Endothelial cell of umbilical vein (primary cell): ENCODE results near the gene ZNF580. TPM values are rescaled to one million over a fixed set of nuclear protein-coding genes. Genes with fewer than 3 reads are reported as not detected.

ENCODE experiments used
- BruUV-seq: library from RNA; stranded (reverse); fragments of 400-500 nt; replicated peaks from 2 replicates; lab custom pipeline; 2021; lab: Mats Ljungman, UMichigan
- CTCF ChIA-PET: fragments of 300-600, 350-600 bp; sonication (Branson Sonifier 250); formaldehyde crosslinking; loops from one replicate; lab custom pipeline; 2021; ENCODE audit warnings: antibody characterized with exemption, inconsistent platforms; lab: Charles Lee
- POLR2A ChIA-PET: fragments of 300-600, 350-600 bp; sonication (Branson Sonifier 250); formaldehyde crosslinking; loops from one replicate; lab custom pipeline; 2021; ENCODE audit warnings: antibody characterized with exemption, inconsistent platforms; lab: Charles Lee
- DNase-seq: peaks from one replicate; pipeline ENCODE4 v3.0.0-alpha.2; 2011; ENCODE audit warnings: low read depth, low spot score
- FAIRE-seq: peaks from 2 replicates; lab custom pipeline; 2011; peaks lifted over from hg19 to GRCh38; lab: Jason Lieb, UNC
- H2AFZ ChIP-seq: 2 replicates; pipeline ENCODE4 v1.6.0; 2012; ENCODE audit warnings: low read depth, low read length, control low read depth, inconsistent platforms
- H3K27ac ChIP-seq: 2 replicates; pipeline ENCODE4 v1.5.1; 2011; ENCODE audit warnings: low read depth, mild to moderate bottlenecking, control low read depth, low read length, moderate library complexity; ENCODE audit not compliant: insufficient read depth
- H3K27me3 ChIP-seq, 2 experiments: 2 replicates each; pipeline versions ENCODE4 v1.6.0 to v1.6.1; 2011; ENCODE audit warnings: low read length in 2 of 2, mixed read lengths in 1 of 2; ENCODE audit not compliant: control insufficient read depth in 2 of 2, insufficient read depth in 2 of 2
- H3K36me3 ChIP-seq, 2 experiments: 2 replicates in 1 of 2; 3 replicates in 1 of 2; pipeline ENCODE4 v1.5.1; 2011; ENCODE audit warnings: low read length in 2 of 2, mild to moderate bottlenecking in 1 of 2, moderate library complexity in 1 of 2; ENCODE audit not compliant: control insufficient read depth in 2 of 2, insufficient read depth in 2 of 2; ENCODE audit errors: extremely low read depth in 1 of 2
- H3K4me1 ChIP-seq: 3 replicates; pipeline ENCODE4 v1.5.1; 2011; ENCODE audit warnings: mild to moderate bottlenecking, low read length; ENCODE audit not compliant: control insufficient read depth, insufficient read depth; ENCODE audit errors: extremely low read depth
- H3K4me2 ChIP-seq: 2 replicates; pipeline ENCODE4 v1.6.1; 2011; ENCODE audit warnings: low read length, control low read depth, mixed read lengths; ENCODE audit not compliant: insufficient read depth
- H3K4me3 ChIP-seq, 3 experiments: fragments of 200-600 bp in 1 of 3; sonication (generic), shearing (Covaris generic) in 1 of 3; replicated peaks in 1 of 3; 2 replicates each; pipeline ENCODE4 v1.5.1; 2011 to 2016; ENCODE audit warnings: control low read depth in 3 of 3, low read length in 3 of 3, mild to moderate bottlenecking in 2 of 3, inconsistent platforms in 1 of 3, low read depth in 1 of 3, moderate library complexity in 1 of 3; ENCODE audit not compliant: insufficient read depth in 1 of 3
- H3K79me2 ChIP-seq: 2 replicates; pipeline ENCODE4 v1.6.0; 2012; ENCODE audit warnings: low read length, inconsistent platforms; ENCODE audit not compliant: control insufficient read depth, insufficient read depth
- H3K9ac ChIP-seq: replicated peaks from 2 replicates; pipeline ENCODE3; 2011; ENCODE audit warnings: low read length, control low read depth; ENCODE audit not compliant: insufficient read depth; ENCODE audit errors: extremely low read depth
- H3K9me1 ChIP-seq: replicated peaks from 3 replicates; pipeline ENCODE4 v1.6.0; 2011; ENCODE audit warnings: mild to moderate bottlenecking, low read length; ENCODE audit not compliant: control insufficient read depth, insufficient read depth; ENCODE audit errors: extremely low read depth
- H3K9me3 ChIP-seq: replicated peaks from 2 replicates; pipeline ENCODE4 v1.5.1; 2012; ENCODE audit warnings: low read length, inconsistent platforms; ENCODE audit not compliant: control insufficient read depth, insufficient read depth
- H4K20me1 ChIP-seq: replicated peaks from 2 replicates; pipeline ENCODE3; 2011; ENCODE audit warnings: mild to moderate bottlenecking, low read length; ENCODE audit not compliant: control insufficient read depth, insufficient read depth; ENCODE audit errors: extremely low read depth
- FOS ChIP-seq: IDR thresholded peaks from 2 replicates; pipeline ENCODE4 v1.6.1; 2011; ENCODE audit warnings: mild to moderate bottlenecking, low read length, moderate library complexity, borderline replicate concordance; ENCODE audit not compliant: insufficient read depth
- JUN ChIP-seq: IDR thresholded peaks from 2 replicates; pipeline ENCODE4 v1.6.1; 2011; ENCODE audit warnings: borderline replicate concordance, low read depth; ENCODE audit not compliant: insufficient read length, insufficient read depth
- POLR2A ChIP-seq: IDR thresholded peaks from 2 replicates; pipeline ENCODE4 v1.6.1; 2012; ENCODE audit warnings: low read depth, mild to moderate bottlenecking, control low read depth, low read length
- POLR2AphosphoS5 ChIP-seq: IDR thresholded peaks from 2 replicates; pipeline ENCODE4 v1.6.1; 2012; ENCODE audit warnings: low read depth, mild to moderate bottlenecking, control low read depth, low read length, moderate library complexity; ENCODE audit not compliant: insufficient read depth
- dilution Hi-C: fragments of 300-500 bp; cut with MboI; formaldehyde crosslinking; loops from one replicate; pipeline ENCODE4 v1.15.0; 2019; ENCODE audit warnings: low sequenced_read_pairs; ENCODE audit not compliant: extremely low pct_ligation_motif_present
- intact Hi-C: fragments of 100-400 bp; cut with micrococcal nuclease; formaldehyde crosslinking; loops from one replicate; pipeline ENCODE4 v1.10.0; 2022
- polyA plus RNA-seq, 4 experiments: library from polyadenylated mRNA; depleted of rRNA in 3 of 4; stranded (reverse) in 3 of 4; unstranded in 1 of 4; fragments of >200 nt; gene quantifications; 2 replicates each; pipeline versions ENCODE4 v1.2.1 to v1.2.3, GENCODE V29; 2011 to 2012; ENCODE audit warnings: missing spikeins in 1 of 4
- total RNA-seq: library from RNA; stranded (reverse); gene quantifications from 2 replicates; pipeline ENCODE4 v1.2.3, GENCODE V29; 2021

ZNF580 gene
- total and polyA plus RNA-seq, 2 donors (not counting 3 experiments of a cell fraction or from before 2014, with no cell fraction given) = 13.7 to 41.1 TPM

- dilution Hi-C loops (no loop called here), intact Hi-C loops (no loop called here)
- H2AFZ ChIP-seq = no peak overlapping the region
- no peak overlapping the region for H3K9ac ChIP-seq
- TF ChIP-seq FOS (no peak), JUN (no peak)
- H4K20me1 ChIP-seq = no peaks in the 10 kb centered on the region
- POLR2A ChIA-PET = interaction anchor here (0.6 kb wide), 1 partner anchor 75 kb away, joined by 3 read pairs; no protein-coding TSS in a partner anchor
- CTCF ChIA-PET = interaction anchor here (0.7 to 1.0 kb wide), 2 partner anchors 8 to 17 kb away, joined by 3 to 4 read pairs; no protein-coding TSS in a partner anchor
- no TSS peak for BruUV-seq
- no peaks in the 10 kb centered on the region for H3K9me1 ChIP-seq
- no peak overlapping the region for H3K4me2 ChIP-seq
- FAIRE-seq (no peak), DNase-seq (no peak)
- H3K9me3 ChIP-seq = no peaks in the 10 kb centered on the region
- no peak overlapping the region for H3K27ac ChIP-seq
- no peaks in the 10 kb centered on the region for H3K27me3 ChIP-seq
- peaks cover 0 to 3% of the 10 kb centered on the region in 2 experiments for H3K36me3 ChIP-seq
- H3K4me3 ChIP-seq = no peak overlapping the region
- H3K79me2 ChIP-seq = no peaks in the 10 kb centered on the region
- H3K4me1 ChIP-seq = peaks cover 6% of the 10 kb centered on the region
Observed at GRCh38 chr19:55623130-55623529, 17.7 kb upstream of the ZNF580 start.

DNA sequence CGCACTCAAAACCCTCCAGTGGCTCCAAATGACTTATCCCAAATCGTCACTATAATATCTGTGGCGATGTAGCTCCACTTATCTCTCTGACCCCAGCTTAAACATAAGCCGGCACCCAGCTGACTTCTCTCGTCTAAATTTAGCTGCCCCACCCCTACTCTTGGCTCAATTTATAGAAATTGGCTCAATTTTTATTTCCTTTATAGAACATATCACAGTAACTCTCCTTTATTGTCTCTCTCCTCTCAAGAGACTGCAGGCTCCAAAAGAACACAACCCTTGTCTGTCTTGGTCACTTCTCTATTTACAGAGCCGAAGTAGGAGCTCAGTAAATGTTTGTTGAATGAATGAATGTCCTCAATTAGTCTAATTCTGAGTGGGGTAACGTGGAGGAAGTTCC lies 17.2 kb upstream of the ZNF580 start:
- no peaks in the 10 kb centered on the region for H3K27me3 ChIP-seq
- no peak for TF ChIP-seq POLR2A
- no peak for TF ChIP-seq POLR2AphosphoS5
- no peak for TF ChIP-seq FOS
- no peaks in the 10 kb centered on the region for H3K79me2 ChIP-seq
- ChIA-PET CTCF (interaction anchor here (1.5 kb wide), 1 partner anchor 15 kb away, joined by 5 read pairs; no protein-coding TSS in a partner anchor), POLR2A (interaction anchor here (1.4 kb wide), 1 partner anchor 24 kb away, joined by 8 read pairs; the partner anchor contains the start of gene FIZ1)
- DNase-seq (no peak), FAIRE-seq (no peak)
- peaks cover 6% of the 10 kb centered on the region for H3K4me1 ChIP-seq
- H4K20me1 ChIP-seq = no peaks in the 10 kb centered on the region
- H3K9me3 ChIP-seq = no peaks in the 10 kb centered on the region
- H3K27ac ChIP-seq = no peak overlapping the region
- peaks cover 0 to 3% of the 10 kb centered on the region in 2 experiments for H3K36me3 ChIP-seq
- no peaks in the 10 kb centered on the region for H3K9me1 ChIP-seq
- no peak overlapping the region for H3K4me3 ChIP-seq
- no peak overlapping the region for H3K9ac ChIP-seq
- intact Hi-C loops (no loop called here), dilution Hi-C loops (no loop called here)
- H2AFZ ChIP-seq = no peak overlapping the region
- TSS peak; percentile 34 for BruUV-seq
- H3K4me2 ChIP-seq = no peak overlapping the region
